Smooth muscle cell (in vitro differentiated cells): ENCODE measurements around the gene TMEM254. TPM values are rescaled to one million over a fixed set of nuclear protein-coding genes. Genes with fewer than 3 reads are reported as not detected.
"Not testable (repeated sequence)": the region's sequence is repeated elsewhere in the genome, so short reads cannot be mapped to it uniquely, and the experiment has no call there.

Experiments
- DNase-seq: peaks from one replicate; lab custom pipeline; 2025; ENCODE audit not compliant: unreplicated experiment; lab: John Stamatoyannopoulos, UW
- H2AFZ ChIP-seq: fragments of 200-600 bp; sonication (generic); 2 replicates; pipeline ENCODE4 v1.6.0; 2016; ENCODE audit warnings: antibody characterized with exemption, low read depth, mild to moderate bottlenecking
- H3F3A ChIP-seq: fragments of 200-600 bp; sonication (generic); 2 replicates; pipeline ENCODE4 v1.6.0; 2017; ENCODE audit warnings: antibody characterized with exemption, low read depth
- H3K27ac ChIP-seq: fragments of 200-600 bp; sonication (generic); 2 replicates; pipeline ENCODE4 v1.5.1; 2016; ENCODE audit warnings: low read depth, mild to moderate bottlenecking
- H3K27me3 ChIP-seq: fragments of 200-600 bp; sonication (generic); 2 replicates; pipeline ENCODE4 v1.6.1; 2016; ENCODE audit warnings: low read depth, mild to moderate bottlenecking
- H3K36me3 ChIP-seq: fragments of 200-600 bp; sonication (generic); 2 replicates; pipeline ENCODE4 v1.5.1; 2016; ENCODE audit warnings: low read depth
- H3K4me1 ChIP-seq: fragments of 200-600 bp; sonication (generic); 2 replicates; pipeline ENCODE4 v1.5.1; 2016; ENCODE audit warnings: low read depth
- H3K4me2 ChIP-seq: fragments of 200-600 bp; sonication (generic); 2 replicates; pipeline ENCODE4 v1.6.0; 2016; ENCODE audit warnings: mild to moderate bottlenecking
- H3K4me3 ChIP-seq: fragments of 200-600 bp; sonication (generic); 2 replicates; pipeline ENCODE4 v1.5.1; 2016; ENCODE audit warnings: mild to moderate bottlenecking
- H3K79me2 ChIP-seq: fragments of 200-600 bp; sonication (generic); 2 replicates; pipeline ENCODE4 v1.6.0; 2016; ENCODE audit warnings: low read depth, mild to moderate bottlenecking
- H3K9ac ChIP-seq: fragments of 200-600 bp; sonication (generic); 2 replicates; pipeline ENCODE4 v1.6.0; 2016; ENCODE audit warnings: low read depth
- H3K9me3 ChIP-seq: fragments of 200-600 bp; sonication (generic); replicated peaks from 2 replicates; pipeline ENCODE4 v1.5.1; 2016; ENCODE audit warnings: low read depth
- H4K20me1 ChIP-seq: fragments of 200-600 bp; sonication (generic); 2 replicates; pipeline ENCODE4 v1.6.0; 2016; ENCODE audit warnings: low read depth
- WGBS: methylation state at CpG from one replicate; pipeline ENCODE4 v1.1.7; 2016; ENCODE audit warnings: low lambda C conversion rate; 5-methylcytosine and 5-hydroxymethylcytosine counted together
- polyA plus RNA-seq: library from polyadenylated mRNA; unstranded; fragments of >200 nt; fragmentation: Nextera tagmentation; extraction: Ambion mirVana; gene quantifications from 2 replicates; pipeline ENCODE4 v1.2.1, GENCODE V29; 2016
- total RNA-seq: library from RNA; depleted of rRNA; stranded (reverse); fragments of >200 nt; gene quantifications from 2 replicates; pipeline ENCODE4 v1.2.3, GENCODE V29; 2014
- TF ChIP-seq, protein P1 (sequence below): fragments of 200-600 bp; sonication (generic); IDR thresholded peaks from 2 replicates; pipeline ENCODE4 v1.5.1; 2017; ENCODE audit warnings: borderline replicate concordance, mild to moderate bottlenecking, antibody characterized with exemption; ENCODE audit not compliant: insufficient read depth, poor library complexity, severe bottlenecking

Gene TMEM254
- total and polyA plus RNA-seq, 2 experiments from 2014 or later, result 34.6 to 42.1 TPM

DNA sequence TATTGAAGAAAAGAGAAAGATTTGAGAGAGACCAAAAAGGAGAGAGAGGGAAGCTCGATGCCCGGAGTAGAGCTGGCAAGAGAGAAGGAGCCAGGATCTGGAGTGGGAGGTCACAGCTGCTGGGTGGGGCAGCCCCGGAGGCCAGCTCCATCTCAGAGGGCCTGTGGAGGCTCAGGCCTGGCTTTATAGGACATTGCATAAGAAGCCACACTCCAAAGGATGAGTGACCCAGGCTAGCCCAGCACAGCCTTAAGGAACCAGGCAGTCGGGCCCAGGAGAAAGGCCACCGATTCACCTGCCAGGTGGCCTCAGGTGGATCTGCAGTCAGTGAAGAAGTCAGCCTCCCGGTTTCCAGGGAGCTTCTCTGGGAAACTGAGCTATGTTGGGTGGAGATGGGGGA lies 54.7 kb downstream of the TMEM254 start:
- DNase-seq, result no peak
- H3K27me3 ChIP-seq, result no peaks in the 10 kb centered on the region
- TF ChIP-seq, protein P1, sequence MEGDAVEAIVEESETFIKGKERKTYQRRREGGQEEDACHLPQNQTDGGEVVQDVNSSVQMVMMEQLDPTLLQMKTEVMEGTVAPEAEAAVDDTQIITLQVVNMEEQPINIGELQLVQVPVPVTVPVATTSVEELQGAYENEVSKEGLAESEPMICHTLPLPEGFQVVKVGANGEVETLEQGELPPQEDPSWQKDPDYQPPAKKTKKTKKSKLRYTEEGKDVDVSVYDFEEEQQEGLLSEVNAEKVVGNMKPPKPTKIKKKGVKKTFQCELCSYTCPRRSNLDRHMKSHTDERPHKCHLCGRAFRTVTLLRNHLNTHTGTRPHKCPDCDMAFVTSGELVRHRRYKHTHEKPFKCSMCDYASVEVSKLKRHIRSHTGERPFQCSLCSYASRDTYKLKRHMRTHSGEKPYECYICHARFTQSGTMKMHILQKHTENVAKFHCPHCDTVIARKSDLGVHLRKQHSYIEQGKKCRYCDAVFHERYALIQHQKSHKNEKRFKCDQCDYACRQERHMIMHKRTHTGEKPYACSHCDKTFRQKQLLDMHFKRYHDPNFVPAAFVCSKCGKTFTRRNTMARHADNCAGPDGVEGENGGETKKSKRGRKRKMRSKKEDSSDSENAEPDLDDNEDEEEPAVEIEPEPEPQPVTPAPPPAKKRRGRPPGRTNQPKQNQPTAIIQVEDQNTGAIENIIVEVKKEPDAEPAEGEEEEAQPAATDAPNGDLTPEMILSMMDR, result no peak
- 45% methylated on average over 6 of the region's 6 CpGs for WGBS
- H4K20me1 ChIP-seq, result no peaks in the 10 kb centered on the region
- no peak overlapping the region for H3K9ac ChIP-seq
- H2AFZ ChIP-seq, result peak overlapping the region; percentile 61
- H3K4me3 ChIP-seq, result peak overlapping the region; percentile 64
- H3K9me3 ChIP-seq, result no peaks in the 10 kb centered on the region
- no peaks in the 10 kb centered on the region for H3K4me1 ChIP-seq
- H3F3A ChIP-seq, result no peaks in the 10 kb centered on the region
- H3K36me3 ChIP-seq, result no peaks in the 10 kb centered on the region
- H3K27ac ChIP-seq, result no peak overlapping the region
- H3K79me2 ChIP-seq, result no peaks in the 10 kb centered on the region
- peak overlapping the region; percentile 92 for H3K4me2 ChIP-seq

DNA sequence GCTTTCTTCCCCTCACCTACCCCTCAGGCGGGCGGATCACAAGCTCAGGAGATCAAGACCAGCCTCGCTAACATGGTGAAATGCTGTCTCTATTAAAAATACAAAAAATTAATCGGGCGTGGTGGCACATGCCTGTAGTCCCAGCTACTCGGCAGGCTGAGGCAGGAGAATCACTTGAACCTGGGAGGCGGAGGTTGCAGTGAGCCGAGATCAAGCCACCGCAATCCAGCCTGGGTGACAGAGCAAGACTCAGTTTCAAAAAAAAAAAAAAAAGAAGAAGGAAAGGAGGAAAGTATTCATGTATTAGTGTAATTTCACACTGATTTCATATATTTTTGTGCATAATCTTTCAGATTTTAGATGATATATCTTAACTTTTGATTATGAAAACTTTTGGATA lies 55.2 kb downstream of the TMEM254 start:
- H3K36me3 ChIP-seq, H3K4me1 ChIP-seq, H3F3A ChIP-seq, H3K27ac ChIP-seq, H3K9me3 ChIP-seq, H3K79me2 ChIP-seq, H4K20me1 ChIP-seq, H3K27me3 ChIP-seq, H3K9ac ChIP-seq, DNase-seq, H2AFZ ChIP-seq: not testable (repeated sequence)
- Histone ChIP-seq H3K4me2 (peak overlapping the region; percentile 92), H3K4me3 (peak overlapping the region; percentile 64)
- WGBS, result 90% methylated on average over 9 of the region's 9 CpGs

DNA sequence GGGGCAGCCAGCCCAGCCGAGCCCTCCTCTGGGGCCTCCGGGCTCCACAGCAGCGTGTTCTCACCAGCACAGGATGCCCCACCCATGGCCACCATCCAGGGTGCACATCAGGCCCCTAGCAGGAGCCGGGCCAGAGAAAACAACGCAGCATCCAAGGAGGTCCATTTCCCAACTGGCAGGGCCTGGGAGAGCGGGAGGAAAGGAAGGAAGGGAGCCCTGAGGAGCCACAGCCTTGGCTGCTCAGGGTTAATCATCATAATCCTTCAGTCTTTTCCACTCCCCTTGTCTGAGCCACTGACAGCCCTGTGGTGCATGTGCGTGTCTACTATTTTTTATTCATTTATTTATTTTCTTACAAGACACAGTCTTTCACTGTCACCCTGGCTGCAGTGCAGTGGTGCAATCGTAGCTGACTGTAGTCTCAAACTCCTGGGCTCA lies 57.7 kb downstream of the TMEM254 start:
- no peak overlapping the region for H2AFZ ChIP-seq
- 61% methylated on average over 8 of the region's 8 CpGs for WGBS
- H3K36me3 ChIP-seq, result no peaks in the 10 kb centered on the region
- no peaks in the 10 kb centered on the region for H3K79me2 ChIP-seq
- no peaks in the 10 kb centered on the region for H3F3A ChIP-seq
- no peaks in the 10 kb centered on the region for H3K9me3 ChIP-seq
- H3K4me2 ChIP-seq, result no peak overlapping the region
- no peaks in the 10 kb centered on the region for H3K27me3 ChIP-seq
- no peak overlapping the region for H3K9ac ChIP-seq
- H3K4me3 ChIP-seq, result no peak overlapping the region
- H3K27ac ChIP-seq, result no peak overlapping the region
- no peak for DNase-seq
- no peaks in the 10 kb centered on the region for H4K20me1 ChIP-seq
- TF ChIP-seq, protein P1, result no peak
- no peaks in the 10 kb centered on the region for H3K4me1 ChIP-seq

DNA sequence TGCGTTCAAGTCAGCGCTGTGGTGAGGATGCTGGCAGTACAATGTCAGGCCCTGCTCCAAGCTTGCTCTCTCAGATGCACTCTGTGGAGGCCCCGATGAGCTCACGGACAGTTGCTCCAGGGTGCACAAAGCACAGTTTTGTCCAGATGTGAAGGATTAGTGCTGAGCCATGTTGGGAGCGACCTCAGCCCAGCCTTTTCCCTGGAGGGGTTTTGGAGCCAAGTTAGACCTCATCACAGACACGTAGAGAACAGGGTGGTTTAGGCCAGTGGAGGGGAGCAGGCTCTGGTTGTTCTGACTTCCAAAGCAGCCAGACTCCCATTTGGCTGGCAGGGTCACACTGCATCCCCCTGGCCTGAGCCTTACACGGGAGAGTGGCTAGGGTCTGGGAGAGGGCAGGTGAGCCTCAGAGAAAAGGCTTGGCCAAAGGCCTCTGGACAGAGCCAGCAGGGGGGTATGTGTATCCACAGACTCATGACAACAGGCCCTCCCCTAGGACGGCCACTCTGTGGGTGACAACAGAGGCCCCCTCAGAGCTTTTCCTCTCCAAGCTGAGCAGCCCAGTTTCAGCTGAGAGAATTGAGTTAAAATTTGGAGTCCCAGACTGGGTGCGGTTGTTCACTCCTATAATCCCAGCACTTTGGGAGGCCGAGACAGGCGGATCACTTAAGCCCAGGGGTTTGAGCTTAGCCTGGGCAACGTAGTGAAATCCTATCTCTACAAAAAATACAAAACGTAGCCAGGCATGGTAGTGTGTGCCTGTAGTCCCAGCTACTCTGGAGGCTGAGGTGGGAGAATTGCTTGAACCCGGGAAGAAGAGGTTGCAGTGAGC lies 58.8 kb downstream of the TMEM254 start:
- no peak overlapping the region for H2AFZ ChIP-seq
- no peak overlapping the region for H3K9ac ChIP-seq
- 55% methylated on average over 14 of the region's 14 CpGs for WGBS

More for the DNA sequence above, 58.8 kb downstream of the TMEM254 start:
- no peak for DNase-seq
- peak overlapping the region; percentile 60 for H3K27ac ChIP-seq
- TF ChIP-seq, protein P1, result no peak
- H3K36me3 ChIP-seq, result no peaks in the 10 kb centered on the region
- no peaks in the 10 kb centered on the region for H3K4me1 ChIP-seq
- H3K4me3 ChIP-seq, result no peak overlapping the region
- no peak overlapping the region for H3K4me2 ChIP-seq
- no peaks in the 10 kb centered on the region for H4K20me1 ChIP-seq
- no peaks in the 10 kb centered on the region for H3K27me3 ChIP-seq
- no peaks in the 10 kb centered on the region for H3F3A ChIP-seq
- no peaks in the 10 kb centered on the region for H3K9me3 ChIP-seq
- H3K79me2 ChIP-seq, result no peaks in the 10 kb centered on the region
